ENCODE data around the gene ABAT. TPM values are rescaled to one million over a fixed set of nuclear protein-coding genes. Genes with fewer than 3 reads are reported as not detected.

ABAT gene
- total and polyA plus RNA-seq, 2 of the 8 experiments (the other 6 are each of a cell fraction or from before 2014, with no cell fraction given), result 6.4 to 8.4 TPM

DNA sequence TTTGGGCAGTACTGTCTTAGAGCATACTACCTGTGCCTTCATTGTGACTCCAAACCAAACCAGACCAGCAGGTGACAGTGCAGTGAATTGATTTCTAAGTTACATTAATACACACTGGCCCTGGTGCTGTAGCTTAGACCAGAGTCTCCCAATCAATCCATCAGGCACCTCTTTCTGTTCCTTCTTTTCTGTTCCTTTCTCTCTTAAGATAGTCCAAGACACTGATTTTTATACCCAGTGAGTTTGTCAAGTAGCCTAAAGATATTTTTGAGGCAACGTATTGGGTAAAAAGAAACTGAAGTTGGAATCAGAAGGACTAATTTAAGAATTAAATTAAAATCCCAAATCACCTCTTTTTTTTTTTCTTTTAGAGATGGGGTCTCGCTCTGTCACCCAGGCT is 43.1 kb downstream of the ABAT start (continued):
- TF ChIP-seq JUN (IDR thresholded peaks at IDR 0.05; ENCODE audit: low read depth, low read length) (no peak), ASH2L (IDR thresholded peaks at IDR 0.05; ENCODE audit: low read length) (no peak), RFX5 (IDR thresholded peaks at IDR 0.05; ENCODE audit: borderline replicate concordance, low read depth, low read length) (no peak)
